NCI-H2107 treated with DMSO at 0.1 percent for 48 hours (cell line): ENCODE results near the gene YARS2.
"Not testable (repeated sequence)": the region's sequence is repeated elsewhere in the genome, so short reads cannot be mapped to it uniquely, and the experiment has no call there.

Source experiments
- DNase-seq: peaks from one replicate; lab custom pipeline; 2025; ENCODE audit not compliant: unreplicated experiment; lab: John Stamatoyannopoulos, UW

Gene YARS2

GRCh38 chr12:32753605-32754004 lies 2.1 kb downstream of the YARS2 start:
- DNase-seq = no peak

GRCh38 chr12:32743264-32743663 lies 12.4 kb downstream of the YARS2 start:
- no peak for DNase-seq

GRCh38 chr12:32742133-32742532 lies 13.6 kb downstream of the YARS2 start:
- DNase-seq = no peak

- DNase-seq = no peak
Observed at GRCh38 chr12:32739279-32739678, 16.4 kb downstream of the YARS2 start.

GRCh38 chr12:32737715-32738114 lies 18.0 kb downstream of the YARS2 start:
- DNase-seq = no peak

GRCh38 chr12:32736445-32736844 lies 19.3 kb downstream of the YARS2 start:
- DNase-seq = no peak

GRCh38 chr12:32734952-32735351 lies 20.7 kb downstream of the YARS2 start:
- DNase-seq = no peak

GRCh38 chr12:32727237-32727636 lies 28.5 kb downstream of the YARS2 start:
- DNase-seq = no peak

- DNase-seq = no peak
Observed at GRCh38 chr12:32726286-32726685, 29.4 kb downstream of the YARS2 start.

GRCh38 chr12:32725308-32725707 lies 30.4 kb downstream of the YARS2 start:
- DNase-seq = not testable (repeated sequence)

- no peak for DNase-seq
Observed at GRCh38 chr12:32718926-32719325, 36.8 kb downstream of the YARS2 start.

GRCh38 chr12:32714772-32715171 lies 40.9 kb downstream of the YARS2 start:
- no peak for DNase-seq

- DNase-seq = no peak
Observed at GRCh38 chr12:32708926-32709325, 46.8 kb downstream of the YARS2 start.

GRCh38 chr12:32706335-32707024 lies 49.2 kb downstream of the YARS2 start:
- DNase-seq = no peak

- DNase-seq = no peak
Observed at GRCh38 chr12:32705783-32706182, 49.9 kb downstream of the YARS2 start.

- no peak for DNase-seq
Observed at GRCh38 chr12:32702946-32703345, 52.8 kb downstream of the YARS2 start.

GRCh38 chr12:32702473-32702872 lies 53.2 kb downstream of the YARS2 start:
- no peak for DNase-seq

GRCh38 chr12:32699437-32699836 lies 56.3 kb downstream of the YARS2 start:
- not testable (repeated sequence) for DNase-seq

- DNase-seq = peak; percentile 22
Observed at GRCh38 chr12:32698285-32698684, 57.4 kb downstream of the YARS2 start.

- no peak for DNase-seq
Observed at GRCh38 chr12:32697445-32697844, 58.3 kb downstream of the YARS2 start.
